IgD-negative memory B cell (primary cell): Measurements from ENCODE around the gene TPCN1. TPM values are rescaled to one million over a fixed set of nuclear protein-coding genes. Genes with fewer than 3 reads are reported as not detected.

Experiments
- H3K27ac Mint-ChIP-seq, 3 donors: one replicate each; pipeline ENCODE4 v1.8.0; 2020 to 2022; ENCODE audit warnings: mild to moderate bottlenecking in 3 of 3, mixed read lengths in 3 of 3, moderate library complexity in 1 of 3
- H3K27me3 Mint-ChIP-seq: one replicate; pipeline ENCODE4 v1.8.0; 2021; ENCODE audit warnings: mixed read lengths
- H3K36me3 Mint-ChIP-seq: one replicate; pipeline ENCODE4 v1.8.0; 2020; ENCODE audit warnings: mild to moderate bottlenecking, mixed read lengths
- H3K4me1 Mint-ChIP-seq, 3 donors: one replicate each; pipeline ENCODE4 v1.8.0; 2020 to 2022; ENCODE audit warnings: mixed read lengths in 3 of 3, mild to moderate bottlenecking in 1 of 3
- H3K4me3 Mint-ChIP-seq, 4 donors: one replicate each; pipeline ENCODE4 v1.8.0; 2020 to 2022; ENCODE audit warnings: mild to moderate bottlenecking in 4 of 4, mixed read lengths in 4 of 4, moderate library complexity in 3 of 4
- H3K9me3 Mint-ChIP-seq, 3 donors: one replicate each; pipeline ENCODE4 v1.8.0; 2020 to 2021; ENCODE audit warnings: mixed read lengths in 3 of 3, mild to moderate bottlenecking in 1 of 3
- polyA plus RNA-seq: library from polyadenylated mRNA; unstranded; fragments of 300-500 nt; fragmentation: Illumina TruSeq; gene quantifications from one replicate; pipeline ENCODE4 v1.2.3, GENCODE V29; 2021

Gene TPCN1
- polyA plus RNA-seq, 1 donor from 2014 or later, result 17.4 TPM

GRCh38 chr12:113226696-113227568 lies 5.7 kb downstream of the TPCN1 start:
- Mint-ChIP-seq H3K9me3 (no peaks in the 10 kb centered on the region), H3K27me3 (no peaks in the 10 kb centered on the region), H3K4me1 (peaks cover 23 to 37% (median 36%) of the 10 kb centered on the region in 3 donors), H3K4me3 (no peak overlapping the region), H3K36me3 (peaks cover 5% of the 10 kb centered on the region), H3K27ac (peak overlapping the region in 1 of 3 donors; percentile 35)

- no peaks in the 10 kb centered on the region for H3K9me3 Mint-ChIP-seq
- peaks cover 15 to 33% (median 31%) of the 10 kb centered on the region in 3 donors for H3K4me1 Mint-ChIP-seq
- no peak overlapping the region for H3K4me3 Mint-ChIP-seq
- no peak overlapping the region for H3K27ac Mint-ChIP-seq
- H3K36me3 Mint-ChIP-seq, result peaks cover 5% of the 10 kb centered on the region
- no peaks in the 10 kb centered on the region for H3K27me3 Mint-ChIP-seq
These were observed 6.6 kb downstream of the TPCN1 start for GRCh38 chr12:113227686-113228391.

- Mint-ChIP-seq H3K36me3 (peaks cover 5% of the 10 kb centered on the region), H3K4me1 (peaks cover 17 to 35% (median 33%) of the 10 kb centered on the region in 3 donors), H3K4me3 (no peak overlapping the region), H3K9me3 (no peaks in the 10 kb centered on the region), H3K27ac (peak overlapping the region in 1 of 3 donors; percentile 62), H3K27me3 (no peaks in the 10 kb centered on the region)
These were observed 7.2 kb downstream of the TPCN1 start for GRCh38 chr12:113228394-113229028.

- H3K36me3 Mint-ChIP-seq, result peaks cover 5% of the 10 kb centered on the region
- no peaks in the 10 kb centered on the region for H3K9me3 Mint-ChIP-seq
- H3K27ac Mint-ChIP-seq, result peak overlapping the region in 2 of 3 donors; percentile 2 to 80
- peak overlapping the region in 3 of 4 donors; percentile 2 to 86 (median 71) for H3K4me3 Mint-ChIP-seq
- peaks cover 17 to 32% (median 29%) of the 10 kb centered on the region in 3 donors for H3K4me1 Mint-ChIP-seq
- H3K27me3 Mint-ChIP-seq, result no peaks in the 10 kb centered on the region
These were observed 9.3 kb downstream of the TPCN1 start for GRCh38 chr12:113230315-113231234.

GRCh38 chr12:113231235-113232088 lies 10.2 kb downstream of the TPCN1 start:
- peaks cover 5% of the 10 kb centered on the region for H3K36me3 Mint-ChIP-seq
- no peak overlapping the region for H3K27ac Mint-ChIP-seq
- peaks cover 20 to 34% (median 29%) of the 10 kb centered on the region in 3 donors for H3K4me1 Mint-ChIP-seq
- peak overlapping the region in 1 of 4 donors; percentile 43 for H3K4me3 Mint-ChIP-seq
- H3K9me3 Mint-ChIP-seq, result no peaks in the 10 kb centered on the region
- H3K27me3 Mint-ChIP-seq, result no peaks in the 10 kb centered on the region

- Mint-ChIP-seq H3K4me1 (peaks cover 20 to 35% (median 29%) of the 10 kb centered on the region in 3 donors), H3K27ac (peak overlapping the region in 2 of 3 donors; percentile 6 to 84), H3K9me3 (no peaks in the 10 kb centered on the region), H3K4me3 (peak overlapping the region in 2 of 4 donors; percentile 93 to 95), H3K36me3 (peaks cover 3% of the 10 kb centered on the region), H3K27me3 (no peaks in the 10 kb centered on the region)
These were observed 11.0 kb downstream of the TPCN1 start for GRCh38 chr12:113232089-113232839.

GRCh38 chr12:113232840-113233585 lies 11.7 kb downstream of the TPCN1 start:
- H3K27ac Mint-ChIP-seq, result peak overlapping the region; percentile 6 to 93 (median 84)
- peak overlapping the region; percentile 13 to 95 (median 86) for H3K4me3 Mint-ChIP-seq
- H3K4me1 Mint-ChIP-seq, result peaks cover 20 to 35% (median 31%) of the 10 kb centered on the region in 3 donors
- no peaks in the 10 kb centered on the region for H3K9me3 Mint-ChIP-seq
- H3K27me3 Mint-ChIP-seq, result no peaks in the 10 kb centered on the region
- peaks cover 3% of the 10 kb centered on the region for H3K36me3 Mint-ChIP-seq

GRCh38 chr12:113233967-113234366 lies 12.7 kb downstream of the TPCN1 start:
- Mint-ChIP-seq H3K27ac (peak overlapping the region in 1 of 3 donors; percentile 84), H3K27me3 (no peaks in the 10 kb centered on the region), H3K4me1 (peaks cover 20 to 35% (median 29%) of the 10 kb centered on the region in 3 donors), H3K9me3 (no peaks in the 10 kb centered on the region), H3K4me3 (no peak overlapping the region), H3K36me3 (peaks cover 3% of the 10 kb centered on the region)

- Mint-ChIP-seq H3K9me3 (no peaks in the 10 kb centered on the region), H3K27me3 (no peaks in the 10 kb centered on the region), H3K36me3 (peaks cover 6% of the 10 kb centered on the region), H3K4me1 (peaks cover 24 to 31% (median 29%) of the 10 kb centered on the region in 3 donors), H3K4me3 (no peak overlapping the region), H3K27ac (no peak overlapping the region)
These were observed 13.2 kb downstream of the TPCN1 start for GRCh38 chr12:113234483-113234882.

- no peaks in the 10 kb centered on the region for H3K9me3 Mint-ChIP-seq
- H3K4me3 Mint-ChIP-seq, result no peak overlapping the region
- H3K27ac Mint-ChIP-seq, result no peak overlapping the region
- H3K27me3 Mint-ChIP-seq, result no peaks in the 10 kb centered on the region
- H3K36me3 Mint-ChIP-seq, result peaks cover 3% of the 10 kb centered on the region
- H3K4me1 Mint-ChIP-seq, result peaks cover 25 to 27% (median 27%) of the 10 kb centered on the region in 3 donors
These were observed 14.7 kb downstream of the TPCN1 start for GRCh38 chr12:113235976-113236375.

- Mint-ChIP-seq H3K4me3 (no peak overlapping the region), H3K27me3 (no peaks in the 10 kb centered on the region), H3K36me3 (peaks cover 3% of the 10 kb centered on the region), H3K4me1 (peaks cover 25 to 28% (median 25%) of the 10 kb centered on the region in 3 donors), H3K27ac (peak overlapping the region in 1 of 3 donors; percentile 53), H3K9me3 (no peaks in the 10 kb centered on the region)
These were observed 15.5 kb downstream of the TPCN1 start for GRCh38 chr12:113236539-113237399.
